Measurements from ENCODE around the gene FMNL2. TPM values are rescaled to one million over a fixed set of nuclear protein-coding genes. Genes with fewer than 3 reads are reported as not detected.

The FMNL2 gene
- total RNA-seq, 4 donors from 2014 or later: 25.2 to 35.0 (median 27.4) TPM

GRCh38 chr2:152492131-152492530 lies 157.2 kb downstream of the FMNL2 start:
- no peak for ATAC-seq
- Histone ChIP-seq H3K27me3 (no peaks in the 10 kb centered on the region), H3K9me3 (no peaks in the 10 kb centered on the region), H3K36me3 (no peaks in the 10 kb centered on the region), H3K4me3 (no peak overlapping the region), H3K27ac (peak overlapping the region in 2 of 4 donors; percentile 42 to 53), H3K4me1 (peaks cover 0 to 46% (median 8%) of the 10 kb centered on the region in 3 donors)
- TF ChIP-seq POLR2AphosphoS5 (IDR thresholded peaks at IDR 0.05) (no peak), POLR2A (IDR thresholded peaks at IDR 0.05) (no peak), CTCF (IDR thresholded peaks at IDR 0.05) (no peak), EP300 (IDR thresholded peaks at IDR 0.05) (no peak)
- WGBS, 2 donors (ENCODE audit: low coverage in 1 of 2): 48 to 63% methylated on average over 5 of the region's 5 CpGs

GRCh38 chr2:152492911-152493310 lies 157.9 kb downstream of the FMNL2 start:
- Histone ChIP-seq H3K27me3 (no peaks in the 10 kb centered on the region), H3K4me3 (no peak overlapping the region), H3K4me1 (peaks cover 0 to 46% (median 8%) of the 10 kb centered on the region in 3 donors), H3K27ac (peak overlapping the region in 1 of 4 donors; percentile 42), H3K9me3 (no peaks in the 10 kb centered on the region), H3K36me3 (no peaks in the 10 kb centered on the region)
- TF ChIP-seq EP300 (IDR thresholded peaks at IDR 0.05) (no peak), POLR2A (IDR thresholded peaks at IDR 0.05) (no peak), CTCF (IDR thresholded peaks at IDR 0.05) (no peak)
- WGBS, 2 donors (ENCODE audit: low coverage in 1 of 2): 74 to 84% methylated on average over 2 of the region's 2 CpGs
- ATAC-seq: no peak

- Histone ChIP-seq H3K9me3 (no peaks in the 10 kb centered on the region), H3K4me3 (no peak overlapping the region), H3K27me3 (no peaks in the 10 kb centered on the region), H3K27ac (no peak overlapping the region), H3K4me1 (peaks cover 2 to 46% (median 8%) of the 10 kb centered on the region in 3 donors), H3K36me3 (no peaks in the 10 kb centered on the region)
- TF ChIP-seq POLR2A (IDR thresholded peaks at IDR 0.05) (no peak), CTCF (IDR thresholded peaks at IDR 0.05) (no peak), POLR2AphosphoS5 (IDR thresholded peaks at IDR 0.05) (no peak), EP300 (IDR thresholded peaks at IDR 0.05) (no peak)
- WGBS, 2 donors (ENCODE audit: low coverage in 1 of 2): 90 to 94% methylated on average over 2 of the region's 2 CpGs
- no peak for ATAC-seq
Observed at GRCh38 chr2:152493417-152493816, 158.4 kb downstream of the FMNL2 start.

- no peak for ATAC-seq
- Histone ChIP-seq H3K27ac (no peak overlapping the region), H3K27me3 (no peaks in the 10 kb centered on the region), H3K4me3 (no peak overlapping the region), H3K4me1 (peaks cover 2 to 51% (median 11%) of the 10 kb centered on the region in 3 donors), H3K36me3 (no peaks in the 10 kb centered on the region), H3K9me3 (no peaks in the 10 kb centered on the region)
- TF ChIP-seq CTCF (IDR thresholded peaks at IDR 0.05) (no peak), POLR2AphosphoS5 (IDR thresholded peaks at IDR 0.05) (no peak), EP300 (IDR thresholded peaks at IDR 0.05) (no peak), POLR2A (IDR thresholded peaks at IDR 0.05) (no peak)
- 64 to 83% methylated on average over 2 of the region's 2 CpGs for WGBS, 2 donors (ENCODE audit: low coverage in 1 of 2)
Observed at GRCh38 chr2:152493945-152494528, 159.1 kb downstream of the FMNL2 start.

- TF ChIP-seq CTCF (IDR thresholded peaks at IDR 0.05): no peak
- no peak for TF ChIP-seq EP300 (IDR thresholded peaks at IDR 0.05)
- no peak for TF ChIP-seq POLR2A (IDR thresholded peaks at IDR 0.05)
- TF ChIP-seq POLR2AphosphoS5 (IDR thresholded peaks at IDR 0.05): no peak
- peaks cover 2 to 49% (median 9%) of the 10 kb centered on the region in 3 donors for H3K4me1 ChIP-seq
- no peaks in the 10 kb centered on the region for H3K9me3 ChIP-seq
- no peak for ATAC-seq
- H3K27ac ChIP-seq: no peak overlapping the region
- no peaks in the 10 kb centered on the region for H3K27me3 ChIP-seq
- WGBS, 2 donors (ENCODE audit: low coverage in 1 of 2): 96 to 100% methylated on average over 2 to 3 of the region's 3 CpGs
- no peaks in the 10 kb centered on the region for H3K36me3 ChIP-seq
- H3K4me3 ChIP-seq: no peak overlapping the region
Observed at GRCh38 chr2:152496371-152496770, 161.4 kb downstream of the FMNL2 start.
